H1 (cell line): ENCODE results near the gene KIF26B. TPM values are rescaled to one million over a fixed set of nuclear protein-coding genes. Genes with fewer than 3 reads are reported as not detected.

Experiments
- CTCF ChIA-PET: fragments of 300-600 bp; sonication (Branson Sonifier 250); formaldehyde crosslinking; loops from one replicate; lab custom pipeline; 2021; ENCODE audit not compliant: partially characterized antibody; lab: Charles Lee
- POLR2A ChIA-PET: fragments of 300-600 bp; sonication (Branson Sonifier 250); formaldehyde crosslinking; loops from one replicate; lab custom pipeline; 2021; ENCODE audit warnings: inconsistent platforms; ENCODE audit not compliant: partially characterized antibody; lab: Charles Lee
- DNase-seq, 2 experiments: peaks; one replicate each; pipeline versions ENCODE4 v3.0.0 to v3.0.0-alpha.2; 2010 to 2022; ENCODE audit warnings: low spot score in 2 of 2, low read depth in 1 of 2, mixed read lengths in 1 of 2
- FAIRE-seq: peaks from 2 replicates; lab custom pipeline; 2011; peaks lifted over from hg19 to GRCh38; lab: Jason Lieb, UNC
- H2AFZ ChIP-seq: 2 replicates; pipeline ENCODE4 v1.8.1; 2012; ENCODE audit warnings: low read length, inconsistent platforms
- H2AK5ac ChIP-seq: 2 replicates; pipeline ENCODE4 v1.6.1; 2013; ENCODE audit warnings: low read depth, low read length
- H2BK120ac ChIP-seq: replicated peaks from 2 replicates; pipeline ENCODE3; 2013; ENCODE audit warnings: low read depth, low read length, inconsistent platforms
- H2BK12ac ChIP-seq: 2 replicates; pipeline ENCODE4 v1.6.1; 2013; ENCODE audit warnings: low read depth, low read length
- H2BK15ac ChIP-seq: 2 replicates; pipeline ENCODE4 v1.6.1; 2013; ENCODE audit warnings: low read length
- H2BK20ac ChIP-seq: 2 replicates; pipeline ENCODE4 v1.6.1; 2013; ENCODE audit warnings: low read length
- H2BK5ac ChIP-seq: 2 replicates; pipeline ENCODE4 v1.6.1; 2013; ENCODE audit warnings: low read depth, low read length
- H3K14ac ChIP-seq: 2 replicates; pipeline ENCODE4 v1.6.1; 2013; ENCODE audit warnings: inconsistent platforms; ENCODE audit not compliant: insufficient read length
- H3K18ac ChIP-seq: 2 replicates; pipeline ENCODE4 v1.6.1; 2013; ENCODE audit warnings: low read length; ENCODE audit errors: extremely low read depth
- H3K23ac ChIP-seq: 2 replicates; pipeline ENCODE4 v1.6.1; 2013; ENCODE audit warnings: inconsistent platforms; ENCODE audit not compliant: insufficient read length
- H3K23me2 ChIP-seq: 2 replicates; pipeline ENCODE4 v1.6.1; 2013; ENCODE audit warnings: low read depth, low read length
- H3K27ac ChIP-seq: 2 replicates; pipeline ENCODE4 v1.6.1; 2011; ENCODE audit warnings: low read depth, low read length, inconsistent platforms
- H3K27me3 ChIP-seq, 4 experiments: replicated peaks in 1 of 4; 1 replicate in 1 of 4; 2 replicates in 3 of 4; pipeline versions ENCODE4 v1.6.1 to v1.8.1; 2011 to 2013; ENCODE audit warnings: low read length in 3 of 4, mild to moderate bottlenecking in 3 of 4, inconsistent platforms in 2 of 4, mixed read lengths in 2 of 4, moderate library complexity in 1 of 4; ENCODE audit not compliant: control insufficient read depth in 3 of 4, insufficient read depth in 3 of 4; ENCODE audit errors: extremely low read depth in 1 of 4
- H3K36me3 ChIP-seq, 4 experiments: 2 replicates each; pipeline versions ENCODE4 v1.6.1 to v1.8.1; 2011 to 2013; ENCODE audit warnings: mild to moderate bottlenecking in 4 of 4, low read length in 3 of 4, moderate library complexity in 2 of 4, control low read depth in 1 of 4, inconsistent platforms in 1 of 4; ENCODE audit not compliant: insufficient read depth in 4 of 4, control insufficient read depth in 2 of 4
- H3K4ac ChIP-seq: replicated peaks from 2 replicates; pipeline ENCODE3; 2013; ENCODE audit warnings: low read length, low read depth, mixed read lengths, inconsistent platforms; ENCODE audit not compliant: insufficient read length
- H3K4me1 ChIP-seq, 4 experiments: replicated peaks in 1 of 4; 1 replicate in 1 of 4; 2 replicates in 3 of 4; pipeline versions ENCODE4 v1.6.1 to v1.8.1; 2011 to 2013; ENCODE audit warnings: low read length in 3 of 4, inconsistent platforms in 2 of 4, mixed read lengths in 1 of 4; ENCODE audit not compliant: insufficient read depth in 4 of 4, control insufficient read depth in 3 of 4
- H3K4me2 ChIP-seq, 2 experiments: 2 replicates each; pipeline versions ENCODE4 v1.6.1 to v1.8.1; 2011 to 2013; ENCODE audit warnings: low read depth in 2 of 2, low read length in 2 of 2, control low read depth in 1 of 2, inconsistent platforms in 1 of 2, mild to moderate bottlenecking in 1 of 2; ENCODE audit not compliant: insufficient read depth in 1 of 2
- H3K4me3 ChIP-seq, 4 experiments: fragments of 200-600, 300-600 bp in 1 of 4; sonication (generic), shearing (Covaris generic), sonication (Bioruptor Twin) in 1 of 4; 2 replicates each; pipeline versions ENCODE4 v1.5.1 to v1.8.1; 2011 to 2016; ENCODE audit warnings: low read length in 4 of 4, low read depth in 3 of 4, control low read depth in 2 of 4, inconsistent platforms in 2 of 4, mild to moderate bottlenecking in 2 of 4, mixed read lengths in 1 of 4, moderate library complexity in 1 of 4; ENCODE audit not compliant: insufficient read depth in 2 of 4; ENCODE audit errors: extremely low read depth in 1 of 4
- H3K56ac ChIP-seq: replicated peaks from 2 replicates; pipeline ENCODE3; 2013; ENCODE audit warnings: low read depth, mild to moderate bottlenecking, mixed read lengths, low read length, inconsistent platforms; ENCODE audit not compliant: insufficient read length
- H3K79me1 ChIP-seq: 2 replicates; pipeline ENCODE4 v1.6.1; 2013; ENCODE audit warnings: low read depth, low read length, control low read depth
- H3K79me2 ChIP-seq, 2 experiments: 2 replicates each; pipeline versions ENCODE4 v1.6.1 to v1.8.1; 2012 to 2013; ENCODE audit warnings: low read length in 2 of 2, mild to moderate bottlenecking in 2 of 2, inconsistent platforms in 1 of 2; ENCODE audit not compliant: insufficient read depth in 2 of 2, control insufficient read depth in 1 of 2
- H3K9ac ChIP-seq, 4 experiments: replicated peaks in 1 of 4; 1 replicate in 1 of 4; 2 replicates in 3 of 4; pipeline versions ENCODE4 v1.6.1 to v1.8.1; 2011 to 2013; ENCODE audit warnings: low read depth in 3 of 4, low read length in 3 of 4, control low read depth in 2 of 4, mild to moderate bottlenecking in 2 of 4, moderate library complexity in 2 of 4, inconsistent platforms in 1 of 4; ENCODE audit errors: extremely low read depth in 1 of 4
- H3K9me3 ChIP-seq, 2 experiments: 2 replicates each; pipeline versions ENCODE4 v1.6.1 to v1.8.1; 2012 to 2013; ENCODE audit warnings: mild to moderate bottlenecking in 2 of 2, moderate library complexity in 2 of 2, control low read depth in 1 of 2, inconsistent platforms in 1 of 2, low read depth in 1 of 2, low read length in 1 of 2, mixed read lengths in 1 of 2; ENCODE audit not compliant: insufficient read depth in 2 of 2
- H4K20me1 ChIP-seq, 2 experiments: replicated peaks in 1 of 2; 2 replicates each; pipeline versions ENCODE3 to v1.8.1; 2011 to 2013; ENCODE audit warnings: inconsistent platforms in 2 of 2, low read length in 2 of 2, mild to moderate bottlenecking in 1 of 2; ENCODE audit not compliant: insufficient read depth in 2 of 2, control insufficient read depth in 1 of 2
- H4K5ac ChIP-seq: 2 replicates; pipeline ENCODE4 v1.6.1; 2013; ENCODE audit warnings: low read length, low read depth, mixed read lengths, inconsistent platforms; ENCODE audit not compliant: insufficient read length
- H4K8ac ChIP-seq: 2 replicates; pipeline ENCODE4 v1.8.0; 2013; ENCODE audit warnings: mild to moderate bottlenecking, moderate library complexity, low read length, inconsistent platforms; ENCODE audit not compliant: insufficient read depth; ENCODE audit errors: extremely low read depth
- H4K91ac ChIP-seq: replicated peaks from 2 replicates; pipeline ENCODE3; 2013; ENCODE audit warnings: low read length, mixed read lengths, inconsistent platforms; ENCODE audit not compliant: insufficient read length
- BCL11A ChIP-seq, 2 experiments: IDR thresholded peaks; one replicate each; pipeline ENCODE4 v1.6.1; 2011; ENCODE audit warnings: low read depth in 2 of 2, low read length in 2 of 2, mild to moderate bottlenecking in 2 of 2
- CBX8 ChIP-seq: fragments of 300-800, 300-1000 bp; sonication (generic); IDR thresholded peaks from 2 replicates; pipeline ENCODE4 v1.7.1; 2016; ENCODE audit warnings: low read depth, low read length, borderline replicate concordance
- CHD2 ChIP-seq: IDR thresholded peaks from 2 replicates; pipeline ENCODE4 v1.6.1; 2012; ENCODE audit warnings: low read length, improper control_type of control experiment
- CREB1 ChIP-seq: IDR thresholded peaks from 2 replicates; pipeline ENCODE4 v1.6.1; 2012; ENCODE audit warnings: inconsistent platforms
- GTF2F1 ChIP-seq: IDR thresholded peaks from 2 replicates; pipeline ENCODE4 v1.6.1; 2012; ENCODE audit warnings: low read depth, low read length, improper control_type of control experiment, borderline replicate concordance
- HDAC2 ChIP-seq, 2 experiments: fragments of 300-600 bp in 1 of 2; sonication (generic) in 1 of 2; IDR thresholded peaks; 2 replicates each; pipeline ENCODE4 v1.6.1; 2011 to 2012; ENCODE audit warnings: low read depth in 2 of 2, low read length in 2 of 2, mild to moderate bottlenecking in 2 of 2, moderate library complexity in 2 of 2, borderline replicate concordance in 1 of 2, inconsistent platforms in 1 of 2
- HDAC6 ChIP-seq: IDR thresholded peaks from one replicate; pipeline ENCODE4 v1.7.1; 2012; ENCODE audit warnings: low read depth, mild to moderate bottlenecking, inconsistent platforms, low read length, moderate library complexity
- MAFK ChIP-seq: IDR thresholded peaks from 2 replicates; pipeline ENCODE4 v1.6.1; 2012; ENCODE audit warnings: low read depth, mild to moderate bottlenecking, improper control_type of control experiment, low read length
- POLR2AphosphoS5 ChIP-seq: IDR thresholded peaks from 2 replicates; pipeline ENCODE4 v1.6.1; 2011; ENCODE audit warnings: low read depth, low read length
- POU5F1 ChIP-seq: IDR thresholded peaks from 2 replicates; pipeline ENCODE4 v1.6.1; 2011; ENCODE audit warnings: low read depth, mild to moderate bottlenecking, low read length, moderate library complexity
- RBBP5 ChIP-seq: IDR thresholded peaks from 2 replicates; pipeline ENCODE4 v1.7.1; 2012; ENCODE audit warnings: low read depth, mild to moderate bottlenecking, inconsistent platforms, low read length, moderate library complexity, borderline replicate concordance
- RXRA ChIP-seq: IDR thresholded peaks from 2 replicates; pipeline ENCODE4 v1.6.1; 2011; ENCODE audit warnings: low read depth, mild to moderate bottlenecking, low read length, moderate library complexity; ENCODE audit not compliant: insufficient read depth
- SP2 ChIP-seq: IDR thresholded peaks from 2 replicates; pipeline ENCODE4 v1.6.1; 2012; ENCODE audit warnings: mild to moderate bottlenecking, low read length, inconsistent platforms
- TAF7 ChIP-seq: optimal IDR thresholded peaks from 2 replicates; pipeline ENCODE3; 2011; ENCODE audit warnings: low read depth, mild to moderate bottlenecking, inconsistent platforms, low read length, moderate library complexity, borderline replicate concordance
- TBP ChIP-seq: IDR thresholded peaks from 2 replicates; pipeline ENCODE4 v1.6.1; 2011; ENCODE audit warnings: low read depth, low read length, improper control_type of control experiment
- TCF12 ChIP-seq: IDR thresholded peaks from 2 replicates; pipeline ENCODE4 v1.6.1; 2011; ENCODE audit warnings: low read depth, mild to moderate bottlenecking, low read length
- WGBS, 2 experiments: shearing (Covaris generic) in 1 of 2; methylation state at CpG; one replicate each; pipeline versions ENCODE4 v1.1.6 to v1.1.7; 2013 to 2015; ENCODE audit warnings: low lambda C conversion rate in 2 of 2, mixed read lengths in 2 of 2, inconsistent platforms in 1 of 2, low coverage in 1 of 2, missing lambda C conversion rate in 1 of 2; ENCODE audit not compliant: insufficient replicate concordance in 2 of 2, insufficient coverage in 1 of 2, insufficient read length in 1 of 2; ENCODE audit errors: extremely low coverage in 1 of 2, missing lambda C conversion rate in 1 of 2; 5-methylcytosine and 5-hydroxymethylcytosine counted together
- polyA plus RNA-seq, 7 experiments: library from polyadenylated mRNA; depleted of rRNA in 3 of 7; stranded (reverse) in 5 of 7; unstranded in 2 of 7; fragments of >200 nt in 5 of 7; fragments of 200-250 nt in 2 of 7; gene quantifications; 1 replicate in 5 of 7; 2 replicates in 1 of 7; 4 replicates in 1 of 7; pipeline versions ENCODE4 v1.2.1 to v1.2.3, GENCODE V29; 2011 to 2013; ENCODE audit warnings: missing spikeins in 2 of 7, mixed read lengths in 2 of 7
- total RNA-seq: library from RNA; stranded (reverse); fragmentation: NEBNext Ultra II Directional; extraction: Animal tissue kit (Norgen Biotek cat#: 25700); gene quantifications from 2 replicates; pipeline ENCODE4 v1.2.1, GENCODE V29; 2021

The KIF26B gene
- total and polyA plus RNA-seq, 2 of the 8 experiments (the other 6 are each of a cell fraction or from before 2014, with no cell fraction given), result 0.06 to 0.28 TPM

DNA sequence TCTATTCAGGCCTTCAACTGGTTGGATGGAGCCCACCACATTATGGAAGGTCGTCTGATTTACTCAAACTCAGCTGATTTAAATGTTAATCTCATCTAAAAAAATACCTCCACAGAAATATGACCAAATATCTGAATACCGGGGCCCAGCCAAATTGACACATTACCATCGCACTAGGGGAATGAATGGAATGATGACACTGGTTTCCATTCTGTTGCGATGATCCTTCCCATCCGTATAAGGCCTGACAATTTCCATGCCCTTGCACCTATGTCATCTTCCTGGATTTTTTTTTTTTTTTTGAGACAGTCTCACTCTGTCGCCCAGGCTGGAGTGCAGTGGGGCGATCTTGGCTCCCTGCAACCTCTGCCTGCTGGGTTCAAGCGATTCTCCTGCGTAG, 397.5 kb downstream of the KIF26B start:
- Histone ChIP-seq H3K36me3 (no peaks in the 10 kb centered on the region), H4K20me1 (no peaks in the 10 kb centered on the region), H3K18ac (no peak overlapping the region), H4K5ac (no peak overlapping the region), H2BK12ac (no peak overlapping the region), H3K56ac (no peak overlapping the region), H2BK120ac (no peak overlapping the region), H2BK15ac (no peak overlapping the region), H4K91ac (no peak overlapping the region), H3K9me3 (no peaks in the 10 kb centered on the region), H3K79me2 (no peaks in the 10 kb centered on the region), H2BK20ac (no peak overlapping the region), H3K23ac (no peak overlapping the region), H3K79me1 (no peaks in the 10 kb centered on the region), H3K4ac (no peak overlapping the region), H4K8ac (no peak overlapping the region), H3K23me2 (no peaks in the 10 kb centered on the region), H2AFZ (no peak overlapping the region), H3K9ac (no peak overlapping the region), H3K27ac (no peak overlapping the region), H3K14ac (no peak overlapping the region), H3K27me3 (no peaks in the 10 kb centered on the region), H2AK5ac (no peak overlapping the region), H3K4me1 (peaks cover 0 to 10% (median 4%) of the 10 kb centered on the region in 4 experiments; a peak in 4 of 7 replicates), H3K4me2 (no peak overlapping the region), H3K4me3 (no peak overlapping the region), H2BK5ac (no peak overlapping the region)
- no peak for FAIRE-seq
- no peak for DNase-seq
- WGBS, 2 experiments, result 99% methylated on average over 9 of the region's 9 CpGs; no CpG with 5 or more reads in 1 of the 2 experiments
- POLR2A ChIA-PET, result no interaction called here
- CTCF ChIA-PET, result interaction anchor here (0.6 to 1.3 kb wide), 2 partner anchors 27 to 115 kb away, joined by 3 to 6 read pairs; no protein-coding TSS in a partner anchor
- TF ChIP-seq POU5F1, result no peak
- TF ChIP-seq MAFK, result no peak
- TF ChIP-seq CBX8, result no peak
- no peak for TF ChIP-seq CHD2
- TF ChIP-seq POLR2AphosphoS5, result no peak
- no peak for TF ChIP-seq HDAC6
- no peak for TF ChIP-seq BCL11A (IDR thresholded peaks at IDR 0.05; ENCODE audit: low read depth in 2 of 2, low read length in 2 of 2)
- TF ChIP-seq SP2, result no peak
- no peak for TF ChIP-seq TAF7
- no peak for TF ChIP-seq GTF2F1
- no peak for TF ChIP-seq RBBP5
- TF ChIP-seq RXRA, result no peak
- no peak for TF ChIP-seq CREB1
- no peak for TF ChIP-seq TCF12
- no peak for TF ChIP-seq TBP
- no peak for TF ChIP-seq HDAC2 (IDR thresholded peaks at IDR 0.05; ENCODE audit: borderline replicate concordance in 1 of 2, low read depth in 2 of 2, low read length in 2 of 2)
